Trophoblast cell (in vitro differentiated cells and primary cell): ENCODE measurements around the gene ESCO1. TPM values are rescaled to one million over a fixed set of nuclear protein-coding genes. Genes with fewer than 3 reads are reported as not detected.
"Not testable (repeated sequence)": the region's sequence is repeated elsewhere in the genome, so short reads cannot be mapped to it uniquely, and the experiment has no call there.

Experiments used
- DNase-seq, 2 donors: peaks; one replicate each; pipeline ENCODE4 v3.0.0-alpha.2; 2016
- H2AFZ ChIP-seq: 2 replicates; pipeline ENCODE4 v1.6.1; 2013; ENCODE audit warnings: low read length, moderate library complexity, mild to moderate bottlenecking; ENCODE audit not compliant: insufficient read depth, poor library complexity
- H2AK5ac ChIP-seq: 2 replicates; pipeline ENCODE4 v1.6.1; 2013; ENCODE audit warnings: mild to moderate bottlenecking, low read length
- H2BK120ac ChIP-seq: 2 replicates; pipeline ENCODE4 v1.6.1; 2013; ENCODE audit warnings: low read length, mild to moderate bottlenecking, moderate library complexity; ENCODE audit not compliant: insufficient read depth, poor library complexity
- H2BK12ac ChIP-seq: 2 replicates; pipeline ENCODE4 v1.6.1; 2013; ENCODE audit warnings: mild to moderate bottlenecking, low read length, moderate library complexity
- H2BK5ac ChIP-seq: 2 replicates; pipeline ENCODE4 v1.6.1; 2013; ENCODE audit warnings: low read length, low read depth, moderate library complexity, mild to moderate bottlenecking; ENCODE audit not compliant: poor library complexity
- H3K14ac ChIP-seq: 2 replicates; pipeline ENCODE4 v1.6.1; 2013; ENCODE audit warnings: mild to moderate bottlenecking, low read length
- H3K18ac ChIP-seq: 2 replicates; pipeline ENCODE4 v1.6.1; 2013; ENCODE audit warnings: mild to moderate bottlenecking, low read length
- H3K23ac ChIP-seq: 2 replicates; pipeline ENCODE4 v1.6.1; 2013; ENCODE audit warnings: low read length
- H3K27ac ChIP-seq: 2 replicates; pipeline ENCODE4 v1.5.1; 2013; ENCODE audit warnings: low read depth, mild to moderate bottlenecking, inconsistent platforms, low read length, moderate library complexity
- H3K27me3 ChIP-seq: 2 replicates; pipeline ENCODE4 v1.6.1; 2013; ENCODE audit warnings: inconsistent platforms, mild to moderate bottlenecking, low read length, moderate library complexity; ENCODE audit not compliant: insufficient read depth
- H3K36me3 ChIP-seq, 2 experiments: 1 replicate in 1 of 2; 2 replicates in 1 of 2; pipeline ENCODE4 v1.6.1; 2013; ENCODE audit warnings: low read length in 2 of 2, mild to moderate bottlenecking in 2 of 2, moderate library complexity in 1 of 2; ENCODE audit not compliant: insufficient read depth in 2 of 2, control insufficient read depth in 1 of 2
- H3K4ac ChIP-seq: 2 replicates; pipeline ENCODE4 v1.6.1; 2013; ENCODE audit warnings: low read depth, mild to moderate bottlenecking, low read length, moderate library complexity
- H3K4me1 ChIP-seq, 2 experiments: 1 replicate in 1 of 2; 2 replicates in 1 of 2; pipeline ENCODE4 v1.6.1; 2013; ENCODE audit warnings: low read length in 2 of 2, mild to moderate bottlenecking in 2 of 2, moderate library complexity in 1 of 2; ENCODE audit not compliant: insufficient read depth in 2 of 2, control insufficient read depth in 1 of 2
- H3K4me2 ChIP-seq: 2 replicates; pipeline ENCODE4 v1.6.1; 2013; ENCODE audit warnings: inconsistent platforms, mild to moderate bottlenecking, low read length, moderate library complexity
- H3K4me3 ChIP-seq: 2 replicates; pipeline ENCODE4 v1.5.1; 2013; ENCODE audit warnings: mild to moderate bottlenecking, low read depth, low read length, inconsistent platforms
- H3K79me1 ChIP-seq: one replicate; pipeline ENCODE4 v1.6.1; 2013; ENCODE audit warnings: low read length
- H3K79me2 ChIP-seq: 2 replicates; pipeline ENCODE4 v1.6.1; 2013; ENCODE audit warnings: low read length, mild to moderate bottlenecking; ENCODE audit not compliant: control insufficient read depth, insufficient read depth, poor library complexity
- H3K9ac ChIP-seq: 2 replicates; pipeline ENCODE4 v1.6.1; 2013; ENCODE audit warnings: mild to moderate bottlenecking, low read length
- H3K9me3 ChIP-seq: 2 replicates; pipeline ENCODE4 v1.6.1; 2013; ENCODE audit warnings: low read depth, mild to moderate bottlenecking, control low read depth, inconsistent platforms, low read length; ENCODE audit not compliant: insufficient read depth
- H4K12ac ChIP-seq: 2 replicates; pipeline ENCODE4 v1.6.1; 2013; ENCODE audit warnings: low read depth, mild to moderate bottlenecking, low read length, moderate library complexity
- H4K8ac ChIP-seq: 2 replicates; pipeline ENCODE4 v1.6.1; 2013; ENCODE audit warnings: low read depth, mild to moderate bottlenecking, low read length, moderate library complexity
- H4K91ac ChIP-seq: one replicate; pipeline ENCODE4 v1.6.1; 2013; ENCODE audit warnings: low read depth, mild to moderate bottlenecking, low read length, moderate library complexity
- WGBS: extraction: QIAGEN DNeasy Blood & Tissue Kit; methylation state at CpG from one replicate; pipeline ENCODE4 v1.1.7; 2013; ENCODE audit warnings: missing lambda C conversion rate; ENCODE audit not compliant: insufficient read length, insufficient coverage; ENCODE audit errors: extremely low coverage; 5-methylcytosine and 5-hydroxymethylcytosine counted together
- polyA plus RNA-seq: library from polyadenylated mRNA; stranded (reverse); fragments of 200-250 nt; gene quantifications from 2 replicates; pipeline ENCODE4 v1.2.3, GENCODE V29; 2013

ESCO1 gene, protein sequence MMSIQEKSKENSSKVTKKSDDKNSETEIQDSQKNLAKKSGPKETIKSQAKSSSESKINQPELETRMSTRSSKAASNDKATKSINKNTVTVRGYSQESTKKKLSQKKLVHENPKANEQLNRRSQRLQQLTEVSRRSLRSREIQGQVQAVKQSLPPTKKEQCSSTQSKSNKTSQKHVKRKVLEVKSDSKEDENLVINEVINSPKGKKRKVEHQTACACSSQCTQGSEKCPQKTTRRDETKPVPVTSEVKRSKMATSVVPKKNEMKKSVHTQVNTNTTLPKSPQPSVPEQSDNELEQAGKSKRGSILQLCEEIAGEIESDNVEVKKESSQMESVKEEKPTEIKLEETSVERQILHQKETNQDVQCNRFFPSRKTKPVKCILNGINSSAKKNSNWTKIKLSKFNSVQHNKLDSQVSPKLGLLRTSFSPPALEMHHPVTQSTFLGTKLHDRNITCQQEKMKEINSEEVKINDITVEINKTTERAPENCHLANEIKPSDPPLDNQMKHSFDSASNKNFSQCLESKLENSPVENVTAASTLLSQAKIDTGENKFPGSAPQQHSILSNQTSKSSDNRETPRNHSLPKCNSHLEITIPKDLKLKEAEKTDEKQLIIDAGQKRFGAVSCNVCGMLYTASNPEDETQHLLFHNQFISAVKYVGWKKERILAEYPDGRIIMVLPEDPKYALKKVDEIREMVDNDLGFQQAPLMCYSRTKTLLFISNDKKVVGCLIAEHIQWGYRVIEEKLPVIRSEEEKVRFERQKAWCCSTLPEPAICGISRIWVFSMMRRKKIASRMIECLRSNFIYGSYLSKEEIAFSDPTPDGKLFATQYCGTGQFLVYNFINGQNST
- polyA plus RNA-seq: 16.3 and 16.4 TPM in 2 replicates

DNA sequence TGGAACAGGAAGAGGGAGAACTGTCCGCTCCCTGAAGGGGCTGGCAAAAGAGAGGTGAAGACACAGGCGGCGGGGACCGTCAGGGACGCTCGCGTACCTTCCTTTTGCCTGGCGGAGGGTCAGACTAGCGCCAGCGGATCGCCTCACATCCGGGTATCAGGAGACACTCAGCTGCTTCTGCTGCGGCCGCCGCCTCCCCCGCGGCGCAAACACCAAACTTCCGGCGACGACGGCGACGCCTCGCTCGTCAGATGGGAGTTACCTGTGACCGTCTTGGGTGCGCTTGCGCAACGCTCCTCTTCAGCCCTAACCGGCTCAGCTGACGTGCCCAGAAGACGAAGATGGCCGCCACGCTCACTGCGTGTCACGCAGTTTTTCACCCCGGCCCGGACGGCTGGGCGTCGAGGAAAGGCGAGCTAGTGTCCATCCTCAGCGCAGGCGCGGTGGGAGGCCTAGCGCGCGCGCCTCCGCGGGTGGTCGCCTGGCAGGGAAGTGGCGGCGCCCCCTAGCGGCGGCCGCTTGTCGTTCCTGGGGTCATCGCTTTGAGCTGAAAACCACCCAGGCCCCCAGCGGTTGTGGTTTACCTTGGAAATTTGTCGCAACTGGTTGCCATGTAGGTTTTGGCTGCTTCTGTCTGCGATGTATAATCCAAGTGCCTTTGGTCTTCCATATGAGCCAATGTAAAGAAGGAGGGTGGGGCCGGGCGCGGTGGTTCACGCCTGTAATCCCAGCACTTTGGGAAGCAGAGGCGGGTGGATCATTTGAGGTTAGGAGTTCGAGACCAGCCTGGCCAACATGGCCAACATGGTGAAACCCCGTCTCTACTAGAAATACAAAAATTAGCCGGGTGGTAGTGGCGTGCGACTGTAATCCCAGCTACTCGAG is at the start of gene ESCO1:
TSS of gene ESCO1 (minus strand) at position 179 of the 885 bp plus-strand sequence. CDS start 25,861 bp downstream, outside the sequence.
- Histone ChIP-seq H3K9me3 (peaks cover 2% of the 10 kb centered on the region), H3K9ac (peak within 1 kb of the TSS; percentile 75), H3K36me3 (no peaks in the 10 kb centered on the region), H3K4me2 (peak within 1 kb of the TSS; percentile 92), H3K4me1 (peaks cover 3% of the 10 kb centered on the region in 2 experiments), H2AFZ (peak within 1 kb of the TSS; percentile 56), H2AK5ac (peak within 1 kb of the TSS; percentile 4), H4K91ac (peak within 1 kb of the TSS; percentile 79), H3K27me3 (no peaks in the 10 kb centered on the region), H4K12ac (peak within 1 kb of the TSS; percentile 96), H3K18ac (peak within 1 kb of the TSS; percentile 15), H3K4ac (peak within 1 kb of the TSS; percentile 37), H3K14ac (peak within 1 kb of the TSS; percentile 45), H3K4me3 (peak within 1 kb of the TSS; percentile 95), H4K8ac (peak within 1 kb of the TSS; percentile 81), H3K23ac (no peak within 1 kb of the TSS), H2BK12ac (no peak within 1 kb of the TSS), H3K79me1 (peaks cover 13% of the 10 kb centered on the region), H3K27ac (peak within 1 kb of the TSS; percentile 93), H3K79me2 (peaks cover 10% of the 10 kb centered on the region), H2BK5ac (peak within 1 kb of the TSS; percentile 37), H2BK120ac (peak within 1 kb of the TSS; percentile 54)
- peak; percentile 99 for DNase-seq
- WGBS: no CpG with 5 or more reads among the region's 74 CpGs

- H2AK5ac ChIP-seq, H2BK5ac ChIP-seq, H3K79me2 ChIP-seq, H3K4ac ChIP-seq, H3K79me1 ChIP-seq, H3K9me3 ChIP-seq, H3K4me1 ChIP-seq, H4K91ac ChIP-seq, H4K8ac ChIP-seq, H3K36me3 ChIP-seq, H3K14ac ChIP-seq, H3K4me3 ChIP-seq, H2BK12ac ChIP-seq, H3K27ac ChIP-seq, H3K27me3 ChIP-seq, H3K9ac ChIP-seq, H2BK120ac ChIP-seq, H4K12ac ChIP-seq, H3K23ac ChIP-seq, H2AFZ ChIP-seq, H3K4me2 ChIP-seq, DNase-seq, H3K18ac ChIP-seq: not testable (repeated sequence)
- no CpG with 5 or more reads among the region's 5 CpGs for WGBS
Measured at GRCh38 chr18:21640375-21640774, 39.9 kb upstream of the ESCO1 start.

GRCh38 chr18:21638822-21639221 is 38.3 kb upstream of the ESCO1 start:
- no CpG with 5 or more reads among the region's 3 CpGs for WGBS

GRCh38 chr18:21636769-21637168 is 36.3 kb upstream of the ESCO1 start:
- DNase-seq: peak; percentile 71
- WGBS: no CpG with 5 or more reads among the region's 13 CpGs
- Histone ChIP-seq H3K9ac (no peak overlapping the region), H3K9me3 (no peaks in the 10 kb centered on the region), H3K14ac (no peak overlapping the region), H3K36me3 (peaks cover 6 to 11% of the 10 kb centered on the region in 2 experiments), H3K79me2 (no peaks in the 10 kb centered on the region), H4K12ac (no peak overlapping the region), H3K18ac (no peak overlapping the region), H3K79me1 (no peaks in the 10 kb centered on the region), H3K4me1 (no peaks in the 10 kb centered on the region), H2BK12ac (no peak overlapping the region), H2BK120ac (no peak overlapping the region), H3K27ac (no peak overlapping the region), H2AFZ (no peak overlapping the region), H2AK5ac (no peak overlapping the region), H2BK5ac (no peak overlapping the region), H3K4me2 (no peak overlapping the region), H3K4ac (no peak overlapping the region), H4K8ac (no peak overlapping the region), H3K27me3 (no peaks in the 10 kb centered on the region), H3K4me3 (no peak overlapping the region), H3K23ac (no peak overlapping the region), H4K91ac (no peak overlapping the region)

More at GRCh38 chr18:21638822-21639221, 38.3 kb upstream of the ESCO1 start:
- no peaks in the 10 kb centered on the region for H3K79me2 ChIP-seq
- no peak overlapping the region for H4K12ac ChIP-seq
- H3K4me1 ChIP-seq: no peaks in the 10 kb centered on the region
- DNase-seq: no peak
- H2AFZ ChIP-seq: no peak overlapping the region
- no peak overlapping the region for H3K4me2 ChIP-seq
- H3K9me3 ChIP-seq: no peaks in the 10 kb centered on the region
- H3K36me3 ChIP-seq: peaks cover 3 to 5% of the 10 kb centered on the region in 2 experiments
- no peak overlapping the region for H3K9ac ChIP-seq
- no peak overlapping the region for H3K18ac ChIP-seq
- no peak overlapping the region for H4K8ac ChIP-seq
- no peak overlapping the region for H2AK5ac ChIP-seq
- no peak overlapping the region for H3K14ac ChIP-seq
- no peak overlapping the region for H3K4me3 ChIP-seq
- H2BK12ac ChIP-seq: no peak overlapping the region
- H3K27ac ChIP-seq: no peak overlapping the region
- no peak overlapping the region for H3K23ac ChIP-seq
- no peaks in the 10 kb centered on the region for H3K27me3 ChIP-seq
- no peak overlapping the region for H3K4ac ChIP-seq
- H2BK120ac ChIP-seq: no peak overlapping the region
- no peak overlapping the region for H4K91ac ChIP-seq
- no peak overlapping the region for H2BK5ac ChIP-seq
- no peaks in the 10 kb centered on the region for H3K79me1 ChIP-seq
